Astrocyte of the spinal cord (primary cell): ENCODE measurements around the gene APBB2.
A peak's percentile ranks its signal among the peaks of the same experiment; 100 is the strongest.

Source experiments
- DNase-seq: peaks from one replicate; pipeline ENCODE4 v3.0.0; 2011; ENCODE audit warnings: low read depth, low spot score
- H3K4me3 ChIP-seq: 2 replicates; pipeline ENCODE4 v1.5.1; 2011; ENCODE audit warnings: low read depth, mild to moderate bottlenecking, low read length, moderate library complexity
- in situ Hi-C: cut with HindIII; loops from 2 replicates; pipeline ENCODE4 v1.10.0; 2017; ENCODE audit warnings: low sequenced_read_pairs
- TF ChIP-seq, protein P1 (sequence below): IDR thresholded peaks from 2 replicates; pipeline ENCODE4 v1.5.1; 2012; ENCODE audit warnings: low read depth, mild to moderate bottlenecking, low read length, inconsistent platforms

Gene APBB2

DNA sequence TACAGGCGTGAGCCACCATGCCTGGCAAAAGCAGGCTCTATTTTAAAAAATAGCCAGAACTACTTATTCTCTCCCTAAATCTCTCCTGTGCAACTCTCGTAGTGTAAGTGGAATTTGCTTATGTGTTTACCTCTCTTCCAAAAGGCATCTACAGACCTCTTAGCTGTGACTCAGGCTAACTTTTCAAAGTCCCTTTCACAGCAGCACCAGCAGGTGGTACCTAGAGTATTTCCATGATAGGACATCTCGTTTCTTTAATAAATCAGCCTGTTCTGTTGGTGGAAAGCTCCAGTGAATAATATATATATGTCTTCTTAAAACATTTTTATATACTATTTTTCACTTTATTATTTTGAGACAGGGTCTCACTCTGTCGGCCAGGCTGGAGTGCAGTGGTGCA lies 375.6 kb downstream of the APBB2 start:
- in situ Hi-C loops, result no loop called here
- TF ChIP-seq, protein P1, sequence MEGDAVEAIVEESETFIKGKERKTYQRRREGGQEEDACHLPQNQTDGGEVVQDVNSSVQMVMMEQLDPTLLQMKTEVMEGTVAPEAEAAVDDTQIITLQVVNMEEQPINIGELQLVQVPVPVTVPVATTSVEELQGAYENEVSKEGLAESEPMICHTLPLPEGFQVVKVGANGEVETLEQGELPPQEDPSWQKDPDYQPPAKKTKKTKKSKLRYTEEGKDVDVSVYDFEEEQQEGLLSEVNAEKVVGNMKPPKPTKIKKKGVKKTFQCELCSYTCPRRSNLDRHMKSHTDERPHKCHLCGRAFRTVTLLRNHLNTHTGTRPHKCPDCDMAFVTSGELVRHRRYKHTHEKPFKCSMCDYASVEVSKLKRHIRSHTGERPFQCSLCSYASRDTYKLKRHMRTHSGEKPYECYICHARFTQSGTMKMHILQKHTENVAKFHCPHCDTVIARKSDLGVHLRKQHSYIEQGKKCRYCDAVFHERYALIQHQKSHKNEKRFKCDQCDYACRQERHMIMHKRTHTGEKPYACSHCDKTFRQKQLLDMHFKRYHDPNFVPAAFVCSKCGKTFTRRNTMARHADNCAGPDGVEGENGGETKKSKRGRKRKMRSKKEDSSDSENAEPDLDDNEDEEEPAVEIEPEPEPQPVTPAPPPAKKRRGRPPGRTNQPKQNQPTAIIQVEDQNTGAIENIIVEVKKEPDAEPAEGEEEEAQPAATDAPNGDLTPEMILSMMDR, result peak; percentile 18
- DNase-seq, result no peak
- no peak overlapping the region for H3K4me3 ChIP-seq

DNA sequence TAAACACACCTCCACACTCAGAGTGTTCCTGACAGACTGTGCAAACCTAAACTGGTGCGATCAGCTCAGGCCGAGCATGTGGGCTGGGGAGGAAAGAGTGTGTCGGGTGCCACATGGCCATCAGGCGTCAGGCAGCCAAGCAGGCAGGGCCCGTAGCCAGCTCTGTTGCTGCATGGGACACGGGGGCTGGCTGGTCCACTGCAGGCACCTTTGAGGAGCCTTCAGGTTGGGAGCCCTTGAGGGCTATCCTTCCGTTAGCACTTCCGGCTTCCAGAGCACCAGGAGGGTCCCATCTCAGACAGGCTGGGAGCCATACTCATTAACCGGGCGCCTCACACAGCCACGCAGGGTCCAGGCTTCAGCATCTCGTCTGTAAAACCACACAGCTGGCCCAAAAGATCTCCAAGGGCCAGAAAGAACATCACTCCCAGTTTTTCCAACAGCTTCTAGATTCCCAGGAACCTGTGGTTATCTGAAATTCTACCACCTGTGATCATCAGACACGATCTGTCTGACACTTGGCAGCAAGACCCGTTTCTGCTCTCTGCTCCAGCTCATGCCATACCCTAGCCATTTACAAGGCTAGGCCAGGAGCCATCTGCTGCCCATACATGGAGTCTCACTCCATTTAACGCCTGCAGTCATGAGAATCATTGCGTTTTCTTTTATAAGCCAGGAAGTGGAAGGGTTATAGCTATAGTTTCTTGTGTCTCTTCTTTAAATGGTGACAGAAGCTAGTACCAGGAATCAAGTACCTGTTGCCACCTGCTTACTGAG lies 377.1 kb downstream of the APBB2 start:
- DNase-seq, result no peak
- no peak overlapping the region for H3K4me3 ChIP-seq
- in situ Hi-C loops, result no loop called here
- TF ChIP-seq, protein P1, result no peak

DNA sequence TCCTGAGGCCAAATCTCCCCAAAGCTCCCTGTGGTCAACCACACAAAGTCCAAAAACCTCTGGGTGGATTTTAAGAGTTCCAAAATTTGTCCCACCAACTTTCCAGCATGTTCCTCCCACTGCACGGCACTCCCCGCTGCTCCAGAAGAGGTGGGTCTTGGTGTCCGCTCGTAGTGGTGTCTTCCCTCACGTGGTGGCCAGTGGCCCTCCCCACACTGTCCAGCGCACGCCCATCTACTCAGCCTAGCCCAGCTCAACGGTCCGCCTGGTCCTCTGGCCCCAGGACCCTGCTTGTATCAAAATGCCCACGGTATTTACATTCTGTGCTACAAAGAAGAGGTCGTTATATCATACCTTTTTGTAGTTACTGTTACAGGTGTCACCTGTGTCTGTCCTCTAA lies 381.1 kb downstream of the APBB2 start:
- TF ChIP-seq, protein P1, result no peak
- in situ Hi-C loops, result no loop called here
- no peak overlapping the region for H3K4me3 ChIP-seq
- no peak for DNase-seq

DNA sequence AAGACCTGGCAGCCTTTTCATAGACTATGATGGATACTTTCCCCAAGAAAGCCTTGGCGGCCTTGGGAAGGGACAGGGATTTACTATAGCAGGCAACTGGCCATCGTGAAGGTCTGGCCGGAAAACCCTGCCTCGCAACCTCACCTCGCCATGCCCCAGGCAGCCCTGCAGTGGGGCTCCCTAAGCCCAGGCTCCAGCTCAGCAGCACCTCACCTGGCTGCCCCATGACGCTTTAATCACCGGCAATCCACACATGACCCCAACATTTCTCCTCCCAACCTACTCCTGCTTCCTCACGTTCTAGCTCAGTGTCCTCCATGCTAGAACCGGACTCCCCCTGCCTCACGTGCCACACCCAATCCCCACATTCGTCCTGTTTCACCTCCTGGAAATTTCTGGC lies 382.2 kb downstream of the APBB2 start:
- H3K4me3 ChIP-seq, result no peak overlapping the region
- in situ Hi-C loops, result no loop called here
- DNase-seq, result no peak
- TF ChIP-seq, protein P1, result no peak

DNA sequence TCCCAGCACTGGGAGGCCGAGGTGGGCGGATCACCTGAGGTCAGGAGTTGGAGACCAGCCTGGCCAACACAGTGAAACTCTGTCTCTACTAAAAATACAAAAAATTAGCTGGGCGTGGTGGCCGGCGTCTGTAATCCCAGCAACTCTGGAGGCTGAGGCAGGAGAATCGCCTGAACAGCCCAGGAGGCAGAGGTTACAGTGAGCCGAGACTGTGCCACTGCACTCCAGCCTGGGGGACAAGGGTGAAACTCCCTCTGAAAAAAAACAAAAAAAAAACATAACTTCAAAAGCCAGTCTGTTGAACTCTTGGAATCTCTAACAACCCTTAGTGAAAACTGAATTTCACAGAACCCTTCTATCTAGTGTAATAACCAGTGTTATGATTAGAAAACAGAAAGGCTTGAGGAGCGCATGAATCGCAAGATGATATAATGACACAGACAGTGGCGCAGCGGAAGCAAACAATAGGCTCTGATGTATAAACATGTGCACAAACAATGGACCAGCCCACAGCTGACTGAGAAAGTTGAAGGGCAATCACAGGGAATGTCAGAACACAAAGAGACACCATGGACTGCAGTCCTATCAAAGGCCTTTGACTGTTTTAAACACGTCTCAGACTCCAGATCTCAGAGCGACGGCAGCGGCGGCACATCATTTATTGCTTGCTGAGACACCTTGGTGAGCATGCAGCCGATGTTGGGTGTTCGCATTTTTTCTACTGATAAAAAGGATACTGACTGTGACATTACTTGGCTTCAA lies 383.0 kb downstream of the APBB2 start:
- in situ Hi-C loops, result no loop called here
- no peak for DNase-seq
- TF ChIP-seq, protein P1, result no peak
- H3K4me3 ChIP-seq, result no peak overlapping the region

DNA sequence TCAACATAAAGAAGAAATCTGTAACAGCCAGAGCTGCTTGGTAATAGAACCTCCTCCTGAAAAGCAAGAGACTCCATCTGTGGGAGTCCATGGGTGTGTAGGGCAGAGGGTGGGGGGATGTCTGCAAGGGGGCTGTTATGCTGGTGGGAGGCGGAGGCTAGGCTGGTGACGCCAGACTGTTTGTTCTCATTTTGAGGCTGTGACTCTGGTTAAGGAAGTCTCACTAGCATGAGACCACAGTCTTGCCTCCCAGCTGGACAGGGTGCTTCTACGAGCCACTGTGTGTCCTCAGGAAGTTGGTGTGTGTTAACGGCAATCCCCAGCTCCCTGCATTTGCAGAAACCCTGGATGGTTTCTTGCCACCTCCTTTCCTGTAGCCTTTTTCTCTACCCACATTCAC lies 384.8 kb downstream of the APBB2 start:
- in situ Hi-C loops, result no loop called here
- no peak for DNase-seq
- TF ChIP-seq, protein P1, result no peak
- no peak overlapping the region for H3K4me3 ChIP-seq
